Measurements from ENCODE around the gene HSD17B11. TPM values are rescaled to one million over a fixed set of nuclear protein-coding genes. Genes with fewer than 3 reads are reported as not detected.
"Not testable (repeated sequence)": the region's sequence is repeated elsewhere in the genome, so short reads cannot be mapped to it uniquely, and the experiment has no call there.

Gene HSD17B11
- total RNA-seq, 1 donor from 2014 or later = 13.0 TPM

GRCh38 chr4:87419578-87420249 is 28.7 kb upstream of the HSD17B11 start:
- peaks cover 18% of the 10 kb centered on the region for H3K4me1 Mint-ChIP-seq
- no peak overlapping the region for H3K4me3 Mint-ChIP-seq
- no peaks in the 10 kb centered on the region for H3K36me3 Mint-ChIP-seq (ENCODE audit: low read depth)
- H3K9me3 Mint-ChIP-seq = no peaks in the 10 kb centered on the region
- no peaks in the 10 kb centered on the region for H3K27me3 Mint-ChIP-seq
- no peak for DNase-seq
- intact Hi-C loops (cut with micrococcal nuclease) = loop anchor here (10.0 kb wide), 1 partner anchor 485 kb away; the partner anchor contains the start of gene AFF1
- no peak overlapping the region for H3K27ac Mint-ChIP-seq

- H3K4me3 Mint-ChIP-seq; H3K27me3 Mint-ChIP-seq; H3K36me3 Mint-ChIP-seq (ENCODE audit: low read depth); H3K4me1 Mint-ChIP-seq; H3K27ac Mint-ChIP-seq; H3K9me3 Mint-ChIP-seq; intact Hi-C loops (cut with micrococcal nuclease); DNase-seq: not testable (repeated sequence)
These were observed 27.4 kb upstream of the HSD17B11 start for GRCh38 chr4:87418410-87418809.

- Mint-ChIP-seq H3K9me3 (no peaks in the 10 kb centered on the region), H3K27me3 (peaks cover 3% of the 10 kb centered on the region), H3K27ac (no peak overlapping the region), H3K36me3 (ENCODE audit: low read depth) (no peaks in the 10 kb centered on the region), H3K4me1 (peaks cover 6% of the 10 kb centered on the region), H3K4me3 (no peak overlapping the region)
- intact Hi-C loops (cut with micrococcal nuclease) = no loop called here
- no peak for DNase-seq
These were observed 26.0 kb upstream of the HSD17B11 start for GRCh38 chr4:87416965-87417364.

- Mint-ChIP-seq H3K27ac (no peak overlapping the region), H3K4me1 (no peaks in the 10 kb centered on the region), H3K27me3 (peaks cover 12% of the 10 kb centered on the region), H3K36me3 (ENCODE audit: low read depth) (no peaks in the 10 kb centered on the region), H3K4me3 (no peak overlapping the region), H3K9me3 (no peaks in the 10 kb centered on the region)
- intact Hi-C loops (cut with micrococcal nuclease) = no loop called here
- DNase-seq = no peak
These were observed 23.8 kb upstream of the HSD17B11 start for GRCh38 chr4:87414816-87415215.

GRCh38 chr4:87410679-87411078 is 19.7 kb upstream of the HSD17B11 start:
- intact Hi-C loops (cut with micrococcal nuclease) = no loop called here
- Mint-ChIP-seq H3K36me3 (ENCODE audit: low read depth) (no peaks in the 10 kb centered on the region), H3K27me3 (peaks cover 20% of the 10 kb centered on the region), H3K27ac (no peak overlapping the region), H3K4me1 (peaks cover 11% of the 10 kb centered on the region), H3K9me3 (no peaks in the 10 kb centered on the region), H3K4me3 (no peak overlapping the region)
- no peak for DNase-seq

GRCh38 chr4:87410157-87410556 is 19.2 kb upstream of the HSD17B11 start:
- H3K27ac Mint-ChIP-seq = no peak overlapping the region
- H3K27me3 Mint-ChIP-seq = peaks cover 20% of the 10 kb centered on the region
- intact Hi-C loops (cut with micrococcal nuclease) = no loop called here
- H3K36me3 Mint-ChIP-seq (ENCODE audit: low read depth) = no peaks in the 10 kb centered on the region
- H3K4me3 Mint-ChIP-seq = no peak overlapping the region
- H3K4me1 Mint-ChIP-seq = peaks cover 11% of the 10 kb centered on the region
- no peaks in the 10 kb centered on the region for H3K9me3 Mint-ChIP-seq
- DNase-seq = no peak

- Mint-ChIP-seq H3K27me3 (peaks cover 22% of the 10 kb centered on the region), H3K9me3 (no peaks in the 10 kb centered on the region), H3K4me3 (no peak overlapping the region), H3K36me3 (ENCODE audit: low read depth) (no peaks in the 10 kb centered on the region), H3K27ac (no peak overlapping the region), H3K4me1 (peaks cover 11% of the 10 kb centered on the region)
- intact Hi-C loops (cut with micrococcal nuclease) = no loop called here
- no peak for DNase-seq
These were observed 18.5 kb upstream of the HSD17B11 start for GRCh38 chr4:87409420-87409939.

- H3K4me3 Mint-ChIP-seq; H3K27ac Mint-ChIP-seq; H3K36me3 Mint-ChIP-seq (ENCODE audit: low read depth); DNase-seq; intact Hi-C loops (cut with micrococcal nuclease); H3K9me3 Mint-ChIP-seq: not testable (repeated sequence)
- H3K4me1 Mint-ChIP-seq = peaks cover 11% of the 10 kb centered on the region
- H3K27me3 Mint-ChIP-seq = peaks cover 20% of the 10 kb centered on the region
These were observed 15.9 kb upstream of the HSD17B11 start for GRCh38 chr4:87406902-87407301.

- intact Hi-C loops (cut with micrococcal nuclease) = no loop called here
- no peak for DNase-seq
These were observed 15.5 kb upstream of the HSD17B11 start for GRCh38 chr4:87406462-87406861.

GRCh38 chr4:87405211-87405820 is 14.3 kb upstream of the HSD17B11 start:
- Mint-ChIP-seq H3K9me3 (no peaks in the 10 kb centered on the region), H3K4me1 (peaks cover 11% of the 10 kb centered on the region), H3K27me3 (peaks cover 15% of the 10 kb centered on the region), H3K27ac (no peak overlapping the region), H3K36me3 (ENCODE audit: low read depth) (no peaks in the 10 kb centered on the region), H3K4me3 (no peak overlapping the region)
- no peak for DNase-seq
- intact Hi-C loops (cut with micrococcal nuclease) = no loop called here

More at GRCh38 chr4:87406462-87406861, 15.5 kb upstream of the HSD17B11 start:
- peaks cover 20% of the 10 kb centered on the region for H3K27me3 Mint-ChIP-seq
- no peaks in the 10 kb centered on the region for H3K36me3 Mint-ChIP-seq (ENCODE audit: low read depth)
- no peak overlapping the region for H3K4me3 Mint-ChIP-seq
- H3K9me3 Mint-ChIP-seq = no peaks in the 10 kb centered on the region
- no peak overlapping the region for H3K27ac Mint-ChIP-seq
- peaks cover 11% of the 10 kb centered on the region for H3K4me1 Mint-ChIP-seq

GRCh38 chr4:87403732-87404131 is 12.7 kb upstream of the HSD17B11 start:
- DNase-seq; H3K4me3 Mint-ChIP-seq; H3K9me3 Mint-ChIP-seq; H3K36me3 Mint-ChIP-seq (ENCODE audit: low read depth); H3K27ac Mint-ChIP-seq; intact Hi-C loops (cut with micrococcal nuclease); H3K27me3 Mint-ChIP-seq: not testable (repeated sequence)
- peaks cover 11% of the 10 kb centered on the region for H3K4me1 Mint-ChIP-seq

GRCh38 chr4:87399954-87400353 is 9.0 kb upstream of the HSD17B11 start:
- Mint-ChIP-seq H3K27me3 (peaks cover 4% of the 10 kb centered on the region), H3K36me3 (ENCODE audit: low read depth) (no peaks in the 10 kb centered on the region), H3K4me1 (no peaks in the 10 kb centered on the region), H3K27ac (no peak overlapping the region), H3K9me3 (no peaks in the 10 kb centered on the region), H3K4me3 (no peak overlapping the region)
- intact Hi-C loops (cut with micrococcal nuclease) = no loop called here
- no peak for DNase-seq

- intact Hi-C loops (cut with micrococcal nuclease) = no loop called here
- no peaks in the 10 kb centered on the region for H3K36me3 Mint-ChIP-seq (ENCODE audit: low read depth)
- no peak overlapping the region for H3K27ac Mint-ChIP-seq
- H3K9me3 Mint-ChIP-seq = no peaks in the 10 kb centered on the region
- DNase-seq = no peak
- no peak overlapping the region for H3K4me3 Mint-ChIP-seq
- peaks cover 5% of the 10 kb centered on the region for H3K27me3 Mint-ChIP-seq
- H3K4me1 Mint-ChIP-seq = peaks cover 2% of the 10 kb centered on the region
These were observed 8.2 kb upstream of the HSD17B11 start for GRCh38 chr4:87399148-87399547.

GRCh38 chr4:87395851-87396250 is 4.9 kb upstream of the HSD17B11 start:
- intact Hi-C loops (cut with micrococcal nuclease); H3K36me3 Mint-ChIP-seq (ENCODE audit: low read depth); DNase-seq; H3K9me3 Mint-ChIP-seq; H3K4me3 Mint-ChIP-seq; H3K27ac Mint-ChIP-seq; H3K4me1 Mint-ChIP-seq: not testable (repeated sequence)
- peaks cover 12% of the 10 kb centered on the region for H3K27me3 Mint-ChIP-seq
